Measurements from ENCODE around the gene CRELD1. TPM values are rescaled to one million over a fixed set of nuclear protein-coding genes. Genes with fewer than 3 reads are reported as not detected.
A peak's percentile ranks its signal among the peaks of the same experiment; 100 is the strongest.

Gene CRELD1
- total RNA-seq, 1 experiment from 2014 or later, result 18.7 TPM

- Histone ChIP-seq H3K4me2 (ENCODE audit: low read length) (peak overlapping the region; percentile 94; the same call in 1 of the 2 replicates), H3K4me3 (replicated peaks in 1 of 2; ENCODE audit: low read depth in 1 of 2, low read length in 2 of 2) (no peak overlapping the region), H3K9ac (ENCODE audit: low read length) (no peak overlapping the region), H2AFZ (ENCODE audit: low read depth, low read length, poor library complexity, severe bottlenecking) (no peak overlapping the region), H3K79me2 (ENCODE audit: insufficient read depth, low read length) (peaks cover 6% of the 10 kb centered on the region; the same call in 1 of the 2 replicates), H3K36me3 (ENCODE audit: control insufficient read depth in 1 of 2, insufficient read depth in 2 of 2, low read length in 2 of 2) (peaks cover 0 to 6% of the 10 kb centered on the region in 2 experiments; a peak in 1 of 4 replicates), H3K9me3 (ENCODE audit: control insufficient read depth in 1 of 2, insufficient read depth in 1 of 2, low read depth in 1 of 2, low read length in 2 of 2) (no peaks in the 10 kb centered on the region), H3K27me3 (ENCODE audit: insufficient read depth, low read length) (no peaks in the 10 kb centered on the region), H4K20me1 (ENCODE audit: insufficient read depth) (no peaks in the 10 kb centered on the region), H3K27ac (ENCODE audit: low read depth, low read length) (no peak overlapping the region), H3K9me2 (ENCODE audit: insufficient read depth) (no peaks in the 10 kb centered on the region), H3K4me1 (ENCODE audit: control insufficient read depth in 1 of 2, insufficient read depth in 2 of 2, low read length in 2 of 2) (peaks cover 7 to 28% of the 10 kb centered on the region in 2 experiments; a peak in 3 of 4 replicates)
- ATAC-seq, result no peak
- no peak for DNase-seq (ENCODE audit: low read depth, low spot score)
- BruUV-seq (replicated peaks), result no TSS peak
- CTCF ChIA-PET, result no interaction called here
- POLR2A ChIA-PET, result no interaction called here
- RAD21 ChIA-PET (ENCODE audit: low non-redundant PET in 1 of 2, low total read pairs in 2 of 2, uncharacterized antibody in 2 of 2, unreplicated experiment in 2 of 2), result no interaction called here
- TF ChIP-seq TCF7L2 (IDR thresholded peaks at IDR 0.05; ENCODE audit: borderline replicate concordance, extremely low read depth, insufficient read depth, insufficient read length) (no peak), SIN3A (IDR thresholded peaks at IDR 0.05; ENCODE audit: low read depth) (no peak), POLR2A (IDR thresholded peaks at IDR 0.05; ENCODE audit: borderline replicate concordance, extremely low read depth, insufficient read depth, insufficient read length) (no peak)
- intact Hi-C loops (cut with micrococcal nuclease), result loop anchor here (5.0 to 10.0 kb wide), 3 partner anchors 231 to 446 kb away; no protein-coding TSS in a partner anchor
Measured at GRCh38 chr3:9948586-9948985, 15.0 kb downstream of the CRELD1 start.

GRCh38 chr3:9949115-9949514 is 15.5 kb downstream of the CRELD1 start:
- Histone ChIP-seq H3K27me3 (ENCODE audit: insufficient read depth, low read length) (no peaks in the 10 kb centered on the region), H3K9me3 (ENCODE audit: control insufficient read depth in 1 of 2, insufficient read depth in 1 of 2, low read depth in 1 of 2, low read length in 2 of 2) (no peaks in the 10 kb centered on the region), H4K20me1 (ENCODE audit: insufficient read depth) (no peaks in the 10 kb centered on the region), H3K4me3 (replicated peaks in 1 of 2; ENCODE audit: low read depth in 1 of 2, low read length in 2 of 2) (no peak overlapping the region), H3K9ac (ENCODE audit: low read length) (no peak overlapping the region), H3K4me1 (ENCODE audit: control insufficient read depth in 1 of 2, insufficient read depth in 2 of 2, low read length in 2 of 2) (peaks cover 7 to 28% of the 10 kb centered on the region in 2 experiments; a peak in 3 of 4 replicates), H3K27ac (ENCODE audit: low read depth, low read length) (no peak overlapping the region), H3K9me2 (ENCODE audit: insufficient read depth) (no peaks in the 10 kb centered on the region), H3K79me2 (ENCODE audit: insufficient read depth, low read length) (peaks cover 6% of the 10 kb centered on the region; the same call in 1 of the 2 replicates), H3K36me3 (ENCODE audit: control insufficient read depth in 1 of 2, insufficient read depth in 2 of 2, low read length in 2 of 2) (peaks cover 0 to 6% of the 10 kb centered on the region in 2 experiments; a peak in 1 of 4 replicates), H2AFZ (ENCODE audit: low read depth, low read length, poor library complexity, severe bottlenecking) (no peak overlapping the region), H3K4me2 (ENCODE audit: low read length) (no peak overlapping the region)
- BruUV-seq (replicated peaks), result no TSS peak
- intact Hi-C loops (cut with micrococcal nuclease), result loop anchor here (5.0 to 10.0 kb wide), 3 partner anchors 232 to 447 kb away; no protein-coding TSS in a partner anchor
- DNase-seq (ENCODE audit: low read depth, low spot score) (no peak), ATAC-seq (no peak)
- ChIA-PET CTCF (no interaction called here), RAD21 (ENCODE audit: low non-redundant PET in 1 of 2, low total read pairs in 2 of 2, uncharacterized antibody in 2 of 2, unreplicated experiment in 2 of 2) (no interaction called here), POLR2A (no interaction called here)
- no peak for TF ChIP-seq YY1 (IDR thresholded peaks at IDR 0.05; ENCODE audit: extremely low read depth, insufficient replicate concordance, low read depth, low read length)
- no peak for TF ChIP-seq POLR2AphosphoS5 (IDR thresholded peaks at IDR 0.05; ENCODE audit: low read depth, low read length)
- TF ChIP-seq ELF1 (IDR thresholded peaks at IDR 0.05; ENCODE audit: borderline replicate concordance, low read depth), result no peak
- no peak for TF ChIP-seq ZBTB33 (IDR thresholded peaks at IDR 0.05; ENCODE audit: extremely low read depth, insufficient replicate concordance, low read length)

Measured in HCT116 (cell line).